ENCODE measurements around the gene GPR137. TPM values are rescaled to one million over a fixed set of nuclear protein-coding genes. Genes with fewer than 3 reads are reported as not detected.
A peak's percentile ranks its signal among the peaks of the same experiment; 100 is the strongest.

Gene GPR137
- total and polyA plus RNA-seq, 9 of the 15 experiments (the other 6 are each of a cell fraction or from before 2014, with no cell fraction given) = 0.32 to 26.7 (median 10.7) TPM

- peaks cover 11% of the 10 kb centered on the region; the same call in 1 of the 3 replicates for H3K36me3 ChIP-seq (ENCODE audit: control insufficient read depth, insufficient read depth, low read length)
- no peak overlapping the region for H2AFZ ChIP-seq (ENCODE audit: low read depth, low read length)
- H3K27me3 ChIP-seq (ENCODE audit: control insufficient read depth in 2 of 2, insufficient read depth in 2 of 2, low read length in 2 of 2) = no peaks in the 10 kb centered on the region
- H3K4me1 ChIP-seq (replicated peaks in 1 of 2; ENCODE audit: control insufficient read depth in 2 of 2, insufficient read depth in 2 of 2, low read length in 2 of 2) = peaks cover 7 to 36% of the 10 kb centered on the region in 2 experiments; a peak in 4 of 5 replicates
- DNase-seq (ENCODE audit: extremely low read depth in 1 of 4, low spot score in 3 of 4) = no peak
- WGBS (ENCODE audit: insufficient coverage, low coverage, missing lambda C conversion rate) = 95% methylated on average over 22 of the region's 22 CpGs
- H3K4me3 ChIP-seq = no peak overlapping the region
- H3K4me2 ChIP-seq (ENCODE audit: insufficient read depth, low read length) = no peak overlapping the region
- CTCF ChIA-PET (ENCODE audit: low intra/inter-chr PET ratio) = no interaction called here
- TF ChIP-seq, protein P1, sequence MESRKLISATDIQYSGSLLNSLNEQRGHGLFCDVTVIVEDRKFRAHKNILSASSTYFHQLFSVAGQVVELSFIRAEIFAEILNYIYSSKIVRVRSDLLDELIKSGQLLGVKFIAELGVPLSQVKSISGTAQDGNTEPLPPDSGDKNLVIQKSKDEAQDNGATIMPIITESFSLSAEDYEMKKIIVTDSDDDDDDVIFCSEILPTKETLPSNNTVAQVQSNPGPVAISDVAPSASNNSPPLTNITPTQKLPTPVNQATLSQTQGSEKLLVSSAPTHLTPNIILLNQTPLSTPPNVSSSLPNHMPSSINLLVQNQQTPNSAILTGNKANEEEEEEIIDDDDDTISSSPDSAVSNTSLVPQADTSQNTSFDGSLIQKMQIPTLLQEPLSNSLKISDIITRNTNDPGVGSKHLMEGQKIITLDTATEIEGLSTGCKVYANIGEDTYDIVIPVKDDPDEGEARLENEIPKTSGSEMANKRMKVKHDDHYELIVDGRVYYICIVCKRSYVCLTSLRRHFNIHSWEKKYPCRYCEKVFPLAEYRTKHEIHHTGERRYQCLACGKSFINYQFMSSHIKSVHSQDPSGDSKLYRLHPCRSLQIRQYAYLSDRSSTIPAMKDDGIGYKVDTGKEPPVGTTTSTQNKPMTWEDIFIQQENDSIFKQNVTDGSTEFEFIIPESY (CRISPR knock-in tag; IDR thresholded peaks at IDR 0.05) = 0 out of 2 replicates have a peak, but pooled peaks have one; percentile 23
- TF ChIP-seq ZNF785 (CRISPR knock-in tag; IDR thresholded peaks at IDR 0.05) = no peak
- no peak overlapping the region; a peak in 1 of 4 replicates for H3K9ac ChIP-seq (ENCODE audit: insufficient read depth in 1 of 2, low read depth in 2 of 2, low read length in 2 of 2)
- H3K9me3 ChIP-seq (replicated peaks; ENCODE audit: control insufficient read depth, insufficient read depth, low read depth, low read length) = no peaks in the 10 kb centered on the region
- no TSS peak for BruUV-seq (replicated peaks)
- intact Hi-C loops (cut with micrococcal nuclease) = no loop called here
- ATAC-seq = no peak
- H4K20me1 ChIP-seq (replicated peaks; ENCODE audit: control insufficient read depth, insufficient read depth, low read length) = no peaks in the 10 kb centered on the region
- POLR2A ChIA-PET = interaction anchor here (0.7 to 5.1 kb wide), 4 partner anchors 12 to 76 kb away, joined by 3 to 54 read pairs (median 3); partner anchors contain the start of gene FERMT3
- H3K27ac ChIP-seq (ENCODE audit: extremely low read depth, low read depth, low read length) = no peak overlapping the region
- FAIRE-seq = no peak
- no peaks in the 10 kb centered on the region for H3K9me1 ChIP-seq (ENCODE audit: control insufficient read depth, insufficient read depth, low read length)
- peaks cover 12% of the 10 kb centered on the region; the same call in 2 of the 3 replicates for H3K79me2 ChIP-seq (ENCODE audit: control insufficient read depth, insufficient read depth, low read length)
- in situ Hi-C loops (cut with MboI) = no loop called here
Observed at GRCh38 chr11:64281957-64282770, 3.5 kb upstream of the GPR137 start.
